Keratinocyte (primary cell): ENCODE measurements around the gene STX18.

Experiments
- CTCF ChIP-seq, 3 experiments: IDR thresholded peaks in 1 of 3; conservative IDR thresholded peaks in 1 of 3; optimal IDR thresholded peaks in 1 of 3; 2 replicates in 2 of 3; 3 replicates in 1 of 3; pipeline versions ENCODE3 to v1.5.1; 2011; ENCODE audit warnings: low read length in 3 of 3, mild to moderate bottlenecking in 3 of 3, moderate library complexity in 2 of 3, control low read depth in 1 of 3, inconsistent platforms in 1 of 3; ENCODE audit not compliant: insufficient read depth in 2 of 3; ENCODE audit errors: extremely low read depth in 1 of 3
- EZH2 ChIP-seq: IDR thresholded peaks from one replicate; pipeline ENCODE4 v1.6.1; 2012; ENCODE audit warnings: inconsistent platforms, mild to moderate bottlenecking, low read length, moderate library complexity

GRCh38 chr4:4496592-4497372 is 45.1 kb downstream of the STX18 start:
- no peak for TF ChIP-seq CTCF (optimal IDR thresholded peaks at IDR 0.05 in 1 of 3, IDR thresholded peaks at IDR 0.05 in 1 of 3, conservative IDR thresholded peaks at IDR 0.05 in 1 of 3; ENCODE audit: extremely low read depth in 1 of 3, insufficient read depth in 2 of 3, low read length in 3 of 3)
- TF ChIP-seq EZH2, result no peak
